Muscle of leg (tissue), 11 donors: Measurements from ENCODE around the gene PNKD. TPM values are rescaled to one million over a fixed set of nuclear protein-coding genes. Genes with fewer than 3 reads are reported as not detected.

Source experiments
- DNase-seq: peaks from one replicate; pipeline ENCODE4 v3.0.0; 2013
- H3K27ac ChIP-seq: one replicate; pipeline ENCODE4 v1.5.1; 2013; ENCODE audit warnings: mild to moderate bottlenecking, low read length, control low read depth
- H3K27me3 ChIP-seq: one replicate; pipeline ENCODE4 v1.6.1; 2013; ENCODE audit warnings: low read length; ENCODE audit not compliant: control insufficient read depth, insufficient read depth
- H3K36me3 ChIP-seq: one replicate; pipeline ENCODE4 v1.6.1; 2013; ENCODE audit warnings: low read length; ENCODE audit not compliant: control insufficient read depth, insufficient read depth
- H3K4me1 ChIP-seq: one replicate; pipeline ENCODE4 v1.6.1; 2013; ENCODE audit warnings: low read length; ENCODE audit not compliant: control insufficient read depth, insufficient read depth
- H3K4me3 ChIP-seq: one replicate; pipeline ENCODE4 v1.5.1; 2013; ENCODE audit warnings: low read length, control low read depth
- H3K9me3 ChIP-seq: replicated peaks from 2 replicates; pipeline ENCODE4 v1.6.1; 2013; ENCODE audit warnings: low read depth, low read length; ENCODE audit not compliant: control insufficient read depth
- WGBS: methylation state at CpG from one replicate; pipeline ENCODE4 v1.1.5; 2013; ENCODE audit warnings: missing lambda C conversion rate; ENCODE audit not compliant: insufficient coverage; 5-methylcytosine and 5-hydroxymethylcytosine counted together
- polyA plus RNA-seq, 8 donors: library from polyadenylated mRNA; unstranded; fragments of 120-200 nt; gene quantifications; one replicate each; pipeline versions ENCODE4 v1.2.1 to v1.2.3, GENCODE V29; 2013; ENCODE audit warnings: inconsistent platforms in 1 of 8, low replicate concordance in 1 of 8; ENCODE audit not compliant: insufficient read length in 8 of 8, insufficient read depth in 1 of 8
- total RNA-seq: library from RNA; stranded (reverse); fragments of 120-200 nt; gene quantifications from one replicate; pipeline ENCODE4 v1.2.4, GENCODE V29; 2013

Gene PNKD
- total and polyA plus RNA-seq, 9 donors: 46.4 to 61.8 (median 50.7) TPM

GRCh38 chr2:218362606-218363005 is 92.3 kb downstream of the PNKD start:
- Histone ChIP-seq H3K4me1 (peaks cover 6% of the 10 kb centered on the region), H3K9me3 (peaks cover 6% of the 10 kb centered on the region), H3K27me3 (no peaks in the 10 kb centered on the region), H3K36me3 (no peaks in the 10 kb centered on the region), H3K27ac (no peak overlapping the region), H3K4me3 (no peak overlapping the region)
- WGBS: 83% methylated on average over 6 of the region's 8 CpGs
- no peak for DNase-seq

GRCh38 chr2:218363736-218364135 is 93.4 kb downstream of the PNKD start:
- DNase-seq: no peak
- Histone ChIP-seq H3K27me3 (no peaks in the 10 kb centered on the region), H3K4me1 (peaks cover 13% of the 10 kb centered on the region), H3K36me3 (no peaks in the 10 kb centered on the region), H3K27ac (no peak overlapping the region), H3K4me3 (no peak overlapping the region), H3K9me3 (peaks cover 6% of the 10 kb centered on the region)
- no CpG with 5 or more reads among the region's 3 CpGs for WGBS

- Histone ChIP-seq H3K27ac (no peak overlapping the region), H3K9me3 (peaks cover 6% of the 10 kb centered on the region), H3K4me1 (peaks cover 16% of the 10 kb centered on the region), H3K27me3 (no peaks in the 10 kb centered on the region), H3K36me3 (no peaks in the 10 kb centered on the region), H3K4me3 (no peak overlapping the region)
- no peak for DNase-seq
- no CpG with 5 or more reads among the region's 6 CpGs for WGBS
Observed at GRCh38 chr2:218364196-218364595, 93.9 kb downstream of the PNKD start.

GRCh38 chr2:218366621-218367414 is 96.5 kb downstream of the PNKD start:
- Histone ChIP-seq H3K9me3 (peaks cover 6% of the 10 kb centered on the region), H3K36me3 (no peaks in the 10 kb centered on the region), H3K27me3 (no peaks in the 10 kb centered on the region), H3K27ac (peak overlapping the region; percentile 90), H3K4me1 (peaks cover 18% of the 10 kb centered on the region), H3K4me3 (peak overlapping the region; percentile 59)
- 87% methylated on average over 3 of the region's 9 CpGs for WGBS
- no peak for DNase-seq

GRCh38 chr2:218367415-218368149 is 97.3 kb downstream of the PNKD start:
- no peaks in the 10 kb centered on the region for H3K36me3 ChIP-seq
- peak overlapping the region; percentile 90 for H3K27ac ChIP-seq
- WGBS: 1% methylated on average over 46 of the region's 60 CpGs
- no peaks in the 10 kb centered on the region for H3K27me3 ChIP-seq
- peak overlapping the region; percentile 59 for H3K4me3 ChIP-seq
- peaks cover 18% of the 10 kb centered on the region for H3K4me1 ChIP-seq
- peaks cover 6% of the 10 kb centered on the region for H3K9me3 ChIP-seq
- peak; percentile 93 for DNase-seq

- Histone ChIP-seq H3K27ac (peak overlapping the region; percentile 90), H3K9me3 (peaks cover 6% of the 10 kb centered on the region), H3K4me1 (peaks cover 18% of the 10 kb centered on the region), H3K27me3 (no peaks in the 10 kb centered on the region), H3K4me3 (peak overlapping the region; percentile 59), H3K36me3 (no peaks in the 10 kb centered on the region)
- whole genome bisulfite sequencing: 65% methylated on average over 5 of the region's 21 CpGs
- DNase-seq: no peak
Observed at GRCh38 chr2:218368150-218368528, 97.8 kb downstream of the PNKD start.

GRCh38 chr2:218368621-218369153 is 98.4 kb downstream of the PNKD start:
- WGBS: 19% methylated on average over 12 of the region's 27 CpGs
- DNase-seq: peak; percentile 51
- peaks cover 18% of the 10 kb centered on the region for H3K4me1 ChIP-seq
- H3K4me3 ChIP-seq: no peak overlapping the region
- H3K27me3 ChIP-seq: no peaks in the 10 kb centered on the region
- no peaks in the 10 kb centered on the region for H3K36me3 ChIP-seq
- H3K9me3 ChIP-seq: peaks cover 6% of the 10 kb centered on the region
- no peak overlapping the region for H3K27ac ChIP-seq

- DNase-seq: no peak
- no peak overlapping the region for H3K27ac ChIP-seq
- H3K4me3 ChIP-seq: no peak overlapping the region
- H3K9me3 ChIP-seq: peaks cover 6% of the 10 kb centered on the region
- WGBS: 80% methylated on average over 1 of the region's 2 CpGs
- H3K4me1 ChIP-seq: peaks cover 18% of the 10 kb centered on the region
- no peaks in the 10 kb centered on the region for H3K27me3 ChIP-seq
- no peaks in the 10 kb centered on the region for H3K36me3 ChIP-seq
Observed at GRCh38 chr2:218369330-218369729, 99.0 kb downstream of the PNKD start.

- Histone ChIP-seq H3K36me3 (no peaks in the 10 kb centered on the region), H3K4me1 (peaks cover 18% of the 10 kb centered on the region), H3K27ac (peak overlapping the region; percentile 37), H3K27me3 (no peaks in the 10 kb centered on the region), H3K9me3 (peaks cover 6% of the 10 kb centered on the region), H3K4me3 (no peak overlapping the region)
- 46% methylated on average over 8 of the region's 11 CpGs for WGBS
- DNase-seq: peak; percentile 54
Observed at GRCh38 chr2:218370410-218371063, 100.2 kb downstream of the PNKD start.

GRCh38 chr2:218371983-218372350 is 101.6 kb downstream of the PNKD start:
- no peaks in the 10 kb centered on the region for H3K36me3 ChIP-seq
- no peak for DNase-seq
- H3K4me3 ChIP-seq: no peak overlapping the region
- peaks cover 3% of the 10 kb centered on the region for H3K9me3 ChIP-seq
- peaks cover 18% of the 10 kb centered on the region for H3K4me1 ChIP-seq
- H3K27me3 ChIP-seq: no peaks in the 10 kb centered on the region
- no peak overlapping the region for H3K27ac ChIP-seq
